SJSA1 (cell line): Measurements from ENCODE around the gene HMGXB4. TPM values are rescaled to one million over a fixed set of nuclear protein-coding genes. Genes with fewer than 3 reads are reported as not detected.

Experiments
- total RNA-seq: library from RNA; depleted of rRNA; stranded (reverse); fragments of >200 nt; shearing (Covaris generic); gene quantifications from 2 replicates; pipeline ENCODE4 v1.2.3, GENCODE V29; 2014; rRNA removed

Gene HMGXB4
- total RNA-seq, 1 experiment from 2014 or later: 24.2 TPM

Other genes starting within 250 kb of the HMGXB4 start
- not detected in 2 replicates for gene ISX, start 191.3 kb upstream of the HMGXB4 start, total RNA-seq
- 14.9 and 16.9 TPM in 2 replicates for gene TOM1, start 42.4 kb downstream of the HMGXB4 start, total RNA-seq
- 5.6 and 6.9 TPM in 2 replicates for gene HMOX1, start 123.6 kb downstream of the HMGXB4 start, total RNA-seq
- gene MCM5, start 142.6 kb downstream of the HMGXB4 start, total RNA-seq: 149 and 181 TPM in 2 replicates